ENCODE measurements around the gene SV2C.

DNA sequence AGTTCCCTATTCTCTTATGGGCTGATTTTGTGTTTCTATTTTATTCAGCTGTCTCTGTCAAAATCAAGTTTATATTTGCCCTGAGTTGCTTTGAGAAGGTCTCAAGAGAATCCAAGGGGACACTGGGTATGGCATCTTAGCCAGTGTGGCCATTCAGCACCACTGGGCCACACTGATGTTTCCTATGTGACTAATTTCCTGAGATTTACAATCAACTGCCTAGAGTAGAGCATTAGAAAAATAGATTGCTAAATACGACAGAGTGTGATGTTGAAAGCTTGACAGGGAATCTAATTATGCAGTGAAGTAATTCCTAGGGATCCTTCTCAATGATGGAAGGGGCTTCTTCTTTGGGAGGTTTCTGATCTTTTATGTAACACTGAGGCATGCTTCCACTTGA is 141.7 kb downstream of the SV2C start:
- TF ChIP-seq, protein P1, sequence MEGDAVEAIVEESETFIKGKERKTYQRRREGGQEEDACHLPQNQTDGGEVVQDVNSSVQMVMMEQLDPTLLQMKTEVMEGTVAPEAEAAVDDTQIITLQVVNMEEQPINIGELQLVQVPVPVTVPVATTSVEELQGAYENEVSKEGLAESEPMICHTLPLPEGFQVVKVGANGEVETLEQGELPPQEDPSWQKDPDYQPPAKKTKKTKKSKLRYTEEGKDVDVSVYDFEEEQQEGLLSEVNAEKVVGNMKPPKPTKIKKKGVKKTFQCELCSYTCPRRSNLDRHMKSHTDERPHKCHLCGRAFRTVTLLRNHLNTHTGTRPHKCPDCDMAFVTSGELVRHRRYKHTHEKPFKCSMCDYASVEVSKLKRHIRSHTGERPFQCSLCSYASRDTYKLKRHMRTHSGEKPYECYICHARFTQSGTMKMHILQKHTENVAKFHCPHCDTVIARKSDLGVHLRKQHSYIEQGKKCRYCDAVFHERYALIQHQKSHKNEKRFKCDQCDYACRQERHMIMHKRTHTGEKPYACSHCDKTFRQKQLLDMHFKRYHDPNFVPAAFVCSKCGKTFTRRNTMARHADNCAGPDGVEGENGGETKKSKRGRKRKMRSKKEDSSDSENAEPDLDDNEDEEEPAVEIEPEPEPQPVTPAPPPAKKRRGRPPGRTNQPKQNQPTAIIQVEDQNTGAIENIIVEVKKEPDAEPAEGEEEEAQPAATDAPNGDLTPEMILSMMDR (IDR thresholded peaks at IDR 0.05): no peak
- TF ChIP-seq EZH2 (IDR thresholded peaks at IDR 0.05): no peak
